Type B pancreatic cell (in vitro differentiated cells): Measurements from ENCODE around the gene CISTR. TPM values are rescaled to one million over a fixed set of nuclear protein-coding genes. Genes with fewer than 3 reads are reported as not detected.

Experiments used
- DNase-seq: peaks from one replicate; pipeline ENCODE4 v3.0.0; 2021; ENCODE audit warnings: mixed read lengths; ENCODE audit not compliant: unreplicated experiment; ENCODE audit errors: extremely low spot score
- H3K27ac Mint-ChIP-seq: 2 replicates; pipeline ENCODE4 v1.8.0; 2021; ENCODE audit warnings: mild to moderate bottlenecking, mixed read lengths
- H3K27me3 Mint-ChIP-seq: 2 replicates; pipeline ENCODE4 v1.8.0; 2021; ENCODE audit warnings: mixed read lengths
- H3K36me3 Mint-ChIP-seq: 2 replicates; pipeline ENCODE4 v1.8.0; 2021; ENCODE audit warnings: mixed read lengths
- H3K4me1 Mint-ChIP-seq: one replicate; pipeline ENCODE4 v1.8.0; 2021; ENCODE audit warnings: mixed read lengths; ENCODE audit not compliant: unreplicated experiment
- H3K4me3 Mint-ChIP-seq: 2 replicates; pipeline ENCODE4 v1.8.0; 2021; ENCODE audit warnings: mild to moderate bottlenecking, mixed read lengths
- H3K9me3 Mint-ChIP-seq: 2 replicates; pipeline ENCODE4 v1.8.0; 2021; ENCODE audit warnings: mixed read lengths
- total RNA-seq: library from RNA; stranded (reverse); gene quantifications from 2 replicates; pipeline ENCODE4 v1.2.1, GENCODE V29; 2021; ENCODE audit warnings: low replicate concordance
- TF ChIP-seq, protein P1 (sequence below): fragments of 200-600 bp; sonication (generic); conservative IDR thresholded peaks from 2 replicates; pipeline ENCODE4 v1.5.0; 2021; ENCODE audit warnings: antibody characterized with exemption, mild to moderate bottlenecking

Gene CISTR
- total RNA-seq, 1 donor from 2014 or later, result not detected

GRCh38 chr12:53740130-53740491 lies 11.7 kb downstream of the CISTR start:
- H3K27ac Mint-ChIP-seq, result no peak overlapping the region
- H3K36me3 Mint-ChIP-seq, result no peaks in the 10 kb centered on the region
- TF ChIP-seq, protein P1, sequence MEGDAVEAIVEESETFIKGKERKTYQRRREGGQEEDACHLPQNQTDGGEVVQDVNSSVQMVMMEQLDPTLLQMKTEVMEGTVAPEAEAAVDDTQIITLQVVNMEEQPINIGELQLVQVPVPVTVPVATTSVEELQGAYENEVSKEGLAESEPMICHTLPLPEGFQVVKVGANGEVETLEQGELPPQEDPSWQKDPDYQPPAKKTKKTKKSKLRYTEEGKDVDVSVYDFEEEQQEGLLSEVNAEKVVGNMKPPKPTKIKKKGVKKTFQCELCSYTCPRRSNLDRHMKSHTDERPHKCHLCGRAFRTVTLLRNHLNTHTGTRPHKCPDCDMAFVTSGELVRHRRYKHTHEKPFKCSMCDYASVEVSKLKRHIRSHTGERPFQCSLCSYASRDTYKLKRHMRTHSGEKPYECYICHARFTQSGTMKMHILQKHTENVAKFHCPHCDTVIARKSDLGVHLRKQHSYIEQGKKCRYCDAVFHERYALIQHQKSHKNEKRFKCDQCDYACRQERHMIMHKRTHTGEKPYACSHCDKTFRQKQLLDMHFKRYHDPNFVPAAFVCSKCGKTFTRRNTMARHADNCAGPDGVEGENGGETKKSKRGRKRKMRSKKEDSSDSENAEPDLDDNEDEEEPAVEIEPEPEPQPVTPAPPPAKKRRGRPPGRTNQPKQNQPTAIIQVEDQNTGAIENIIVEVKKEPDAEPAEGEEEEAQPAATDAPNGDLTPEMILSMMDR, result no peak
- no peak overlapping the region for H3K4me3 Mint-ChIP-seq
- DNase-seq, result no peak
- H3K9me3 Mint-ChIP-seq, result no peaks in the 10 kb centered on the region
- no peaks in the 10 kb centered on the region for H3K27me3 Mint-ChIP-seq
- H3K4me1 Mint-ChIP-seq, result peaks cover 20% of the 10 kb centered on the region

- no peaks in the 10 kb centered on the region for H3K9me3 Mint-ChIP-seq
- DNase-seq, result no peak
- H3K27me3 Mint-ChIP-seq, result no peaks in the 10 kb centered on the region
- no peaks in the 10 kb centered on the region for H3K36me3 Mint-ChIP-seq
- H3K4me3 Mint-ChIP-seq, result peak overlapping the region; percentile 80
- H3K4me1 Mint-ChIP-seq, result peaks cover 20% of the 10 kb centered on the region
- no peak overlapping the region for H3K27ac Mint-ChIP-seq
- TF ChIP-seq, protein P1, result no peak
Measured at GRCh38 chr12:53739214-53740129, 12.3 kb downstream of the CISTR start.

- no peaks in the 10 kb centered on the region for H3K27me3 Mint-ChIP-seq
- no peaks in the 10 kb centered on the region for H3K9me3 Mint-ChIP-seq
- peak overlapping the region; percentile 80 for H3K4me3 Mint-ChIP-seq
- H3K27ac Mint-ChIP-seq, result no peak overlapping the region
- DNase-seq, result no peak
- H3K36me3 Mint-ChIP-seq, result no peaks in the 10 kb centered on the region
- TF ChIP-seq, protein P1, result no peak
- H3K4me1 Mint-ChIP-seq, result peaks cover 18% of the 10 kb centered on the region
Measured at GRCh38 chr12:53738406-53739213, 13.2 kb downstream of the CISTR start.

- H3K27ac Mint-ChIP-seq, result no peak overlapping the region
- no peaks in the 10 kb centered on the region for H3K36me3 Mint-ChIP-seq
- TF ChIP-seq, protein P1, result no peak
- H3K4me1 Mint-ChIP-seq, result peaks cover 15% of the 10 kb centered on the region
- peak overlapping the region; percentile 80 for H3K4me3 Mint-ChIP-seq
- no peaks in the 10 kb centered on the region for H3K9me3 Mint-ChIP-seq
- DNase-seq, result no peak
- no peaks in the 10 kb centered on the region for H3K27me3 Mint-ChIP-seq
Measured at GRCh38 chr12:53737951-53738405, 13.8 kb downstream of the CISTR start.

DNA sequence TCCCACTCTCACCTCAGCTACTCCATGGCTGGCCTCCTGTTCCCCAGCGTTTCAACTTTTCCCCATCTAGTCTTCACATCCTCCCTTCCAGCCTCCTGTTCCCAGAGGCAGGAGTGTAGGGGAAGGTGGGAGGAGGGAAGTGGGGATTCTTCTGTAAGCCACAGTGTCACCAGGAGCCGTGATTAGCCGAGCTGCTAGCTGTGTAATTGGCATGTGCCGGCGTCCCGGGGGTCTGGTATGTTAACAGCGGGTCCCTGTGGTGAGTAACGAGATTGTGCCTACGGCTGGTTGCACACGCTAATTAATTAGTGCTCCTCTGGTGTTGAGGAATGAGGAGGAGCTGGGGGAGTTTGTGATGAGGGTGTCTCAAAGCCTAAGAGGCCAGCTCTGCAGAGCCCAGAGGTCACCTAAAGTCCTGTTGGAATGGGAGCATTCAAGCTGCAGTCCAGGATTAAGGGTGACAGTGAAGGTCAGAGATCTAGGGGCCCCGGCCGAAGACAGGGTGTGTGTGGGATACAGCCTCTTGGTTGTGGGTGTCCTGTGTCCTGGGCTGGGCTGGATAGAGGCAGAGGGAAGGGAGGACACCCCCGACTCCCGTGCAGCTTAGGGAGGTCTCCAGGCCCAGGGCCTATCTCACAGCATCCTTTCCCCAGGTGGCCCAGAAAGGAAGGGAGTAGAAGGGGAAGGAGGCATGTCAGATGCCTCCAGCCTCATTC lies 14.5 kb downstream of the CISTR start:
- Mint-ChIP-seq H3K36me3 (no peaks in the 10 kb centered on the region), H3K27ac (no peak overlapping the region), H3K4me1 (peaks cover 15% of the 10 kb centered on the region), H3K27me3 (peaks cover under 1% of the 10 kb centered on the region), H3K9me3 (no peaks in the 10 kb centered on the region), H3K4me3 (peak overlapping the region; percentile 18)
- TF ChIP-seq, protein P1, result no peak
- no peak for DNase-seq
